OCI-LY3 (cell line): Measurements from ENCODE around the gene RXRA.

ENCODE experiments used
- H2AFZ ChIP-seq: fragments of 200-600, 300-600 bp; shearing (Covaris generic); 2 replicates; pipeline ENCODE4 v1.6.0; 2014; ENCODE audit warnings: antibody characterized with exemption, low read depth, low read length
- H3K27ac ChIP-seq: fragments of 200-600, 300-600 bp; sonication (generic); 2 replicates; pipeline ENCODE4 v1.5.1; 2014; ENCODE audit warnings: mild to moderate bottlenecking, low read length, moderate library complexity, mixed read lengths
- H3K27me3 ChIP-seq: fragments of 200-600, 300-600 bp; sonication (generic); 2 replicates; pipeline ENCODE4 v1.6.1; 2014; ENCODE audit warnings: low read depth, low read length, mixed read lengths
- H3K36me3 ChIP-seq: fragments of 200-600, 300-600 bp; sonication (generic); replicated peaks from 2 replicates; pipeline ENCODE3; 2014; ENCODE audit warnings: low read depth, low read length, mixed read lengths
- H3K4me1 ChIP-seq: fragments of 300-600, 200-600 bp; sonication (generic); 2 replicates; pipeline ENCODE4 v1.6.1; 2014; ENCODE audit warnings: low read length, mixed read lengths
- H3K4me2 ChIP-seq: fragments of 200-600, 300-600 bp; sonication (generic); 2 replicates; pipeline ENCODE4 v1.6.1; 2014; ENCODE audit warnings: low read length, mixed read lengths
- H3K4me3 ChIP-seq: fragments of 300-600, 200-600 bp; sonication (generic); 2 replicates; pipeline ENCODE4 v1.5.1; 2014; ENCODE audit warnings: antibody characterized with exemption, mild to moderate bottlenecking, low read length, moderate library complexity
- H3K79me2 ChIP-seq: fragments of 300-600, 200-600 bp; shearing (Covaris generic); 2 replicates; pipeline ENCODE4 v1.6.1; 2014; ENCODE audit warnings: mild to moderate bottlenecking, low read length, mixed read lengths
- H3K9ac ChIP-seq: fragments of 300-600, 200-600 bp; shearing (Covaris generic); 2 replicates; pipeline ENCODE4 v1.6.0; 2014; ENCODE audit warnings: mild to moderate bottlenecking, low read length, moderate library complexity
- H3K9me3 ChIP-seq: fragments of 200-600, 300-600 bp; shearing (Covaris generic); 2 replicates; pipeline ENCODE4 v1.6.1; 2014; ENCODE audit warnings: low read length, mixed read lengths; ENCODE audit not compliant: insufficient read depth
- H4K20me1 ChIP-seq: fragments of 200-600, 300-600 bp; sonication (generic); 2 replicates; pipeline ENCODE4 v1.6.1; 2016; ENCODE audit warnings: low read length, mixed read lengths; ENCODE audit not compliant: insufficient read depth
- CTCF ChIP-seq: fragments of 200-600, 300-600 bp; sonication (generic); IDR thresholded peaks from 2 replicates; pipeline ENCODE4 v1.5.1; 2014; ENCODE audit warnings: antibody characterized with exemption, low read length, low read depth
- EZH2phosphoT487 ChIP-seq: fragments of 200-600 bp; shearing (Covaris generic); IDR thresholded peaks from 2 replicates; pipeline ENCODE4 v1.6.1; 2018; ENCODE audit warnings: antibody characterized with exemption, mixed run types, low read depth

RXRA gene

GRCh38 chr9:134358026-134358661 lies 31.9 kb downstream of the RXRA start:
- H2AFZ ChIP-seq, result no peak overlapping the region
- no peaks in the 10 kb centered on the region for H3K9me3 ChIP-seq
- H3K79me2 ChIP-seq, result peaks cover 4% of the 10 kb centered on the region; the same call in 1 of the 2 replicates
- no peaks in the 10 kb centered on the region for H3K36me3 ChIP-seq
- no peak overlapping the region for H3K4me3 ChIP-seq
- no peaks in the 10 kb centered on the region for H3K27me3 ChIP-seq
- no peak overlapping the region for H3K4me2 ChIP-seq
- H3K9ac ChIP-seq, result no peak overlapping the region
- H4K20me1 ChIP-seq, result peaks cover 87% of the 10 kb centered on the region
- TF ChIP-seq EZH2phosphoT487 (no peak), CTCF (no peak)
- no peak overlapping the region for H3K27ac ChIP-seq
- no peaks in the 10 kb centered on the region for H3K4me1 ChIP-seq

- Histone ChIP-seq H3K27me3 (no peaks in the 10 kb centered on the region), H3K9ac (no peak overlapping the region), H4K20me1 (peaks cover 87% of the 10 kb centered on the region), H3K27ac (no peak overlapping the region), H3K36me3 (no peaks in the 10 kb centered on the region), H3K4me2 (no peak overlapping the region), H3K4me3 (no peak overlapping the region), H3K79me2 (peaks cover 4% of the 10 kb centered on the region; the same call in 1 of the 2 replicates), H2AFZ (no peak overlapping the region), H3K9me3 (no peaks in the 10 kb centered on the region), H3K4me1 (no peaks in the 10 kb centered on the region)
- TF ChIP-seq EZH2phosphoT487 (no peak), CTCF (no peak)
These were observed 32.5 kb downstream of the RXRA start for GRCh38 chr9:134358662-134359319.

- TF ChIP-seq EZH2phosphoT487 (no peak), CTCF (no peak)
- no peaks in the 10 kb centered on the region for H3K36me3 ChIP-seq
- no peak overlapping the region for H3K27ac ChIP-seq
- H3K27me3 ChIP-seq, result no peaks in the 10 kb centered on the region
- H3K4me3 ChIP-seq, result no peak overlapping the region
- no peak overlapping the region for H3K4me2 ChIP-seq
- H3K4me1 ChIP-seq, result peaks cover 3% of the 10 kb centered on the region; the same call in 1 of the 2 replicates
- no peak overlapping the region for H2AFZ ChIP-seq
- H4K20me1 ChIP-seq, result peaks cover 87% of the 10 kb centered on the region
- no peak overlapping the region for H3K9ac ChIP-seq
- no peaks in the 10 kb centered on the region for H3K9me3 ChIP-seq
- H3K79me2 ChIP-seq, result peaks cover 6% of the 10 kb centered on the region; the same call in 1 of the 2 replicates
These were observed 33.4 kb downstream of the RXRA start for GRCh38 chr9:134359493-134360179.

GRCh38 chr9:134360180-134360759 lies 34.0 kb downstream of the RXRA start:
- H3K79me2 ChIP-seq, result peaks cover 7% of the 10 kb centered on the region; the same call in 1 of the 2 replicates
- H3K4me2 ChIP-seq, result no peak overlapping the region
- 0 out of 2 replicates have a peak, but pooled peaks have one; percentile 8 for TF ChIP-seq CTCF
- TF ChIP-seq EZH2phosphoT487, result no peak
- no peaks in the 10 kb centered on the region for H3K36me3 ChIP-seq
- H4K20me1 ChIP-seq, result peaks cover 87% of the 10 kb centered on the region
- no peaks in the 10 kb centered on the region for H3K27me3 ChIP-seq
- H2AFZ ChIP-seq, result no peak overlapping the region
- no peak overlapping the region for H3K9ac ChIP-seq
- H3K4me1 ChIP-seq, result peaks cover 3% of the 10 kb centered on the region; the same call in 1 of the 2 replicates
- no peak overlapping the region for H3K27ac ChIP-seq
- no peak overlapping the region for H3K4me3 ChIP-seq
- H3K9me3 ChIP-seq, result no peaks in the 10 kb centered on the region
